ENCODE results near the gene CHIC1. TPM values are rescaled to one million over a fixed set of nuclear protein-coding genes. Genes with fewer than 3 reads are reported as not detected.
"Not testable (repeated sequence)": the region's sequence is repeated elsewhere in the genome, so short reads cannot be mapped to it uniquely, and the experiment has no call there.

Gene CHIC1
- total RNA-seq (ENCODE audit: low replicate concordance): 17.5 and 17.7 TPM in 2 replicates

GRCh38 chrX:73562984-73563737, at the start of gene CHIC1:
CHIC1 (plus strand) TSS chrX:73563197; CDS start chrX:73563285, 88 bp downstream.
- DNase-seq (ENCODE audit: low read depth): peak; percentile 65
- H3K4me3 ChIP-seq (ENCODE audit: low read depth, low read length): peak within 1 kb of the TSS; percentile 72
- TF ChIP-seq, protein P1, sequence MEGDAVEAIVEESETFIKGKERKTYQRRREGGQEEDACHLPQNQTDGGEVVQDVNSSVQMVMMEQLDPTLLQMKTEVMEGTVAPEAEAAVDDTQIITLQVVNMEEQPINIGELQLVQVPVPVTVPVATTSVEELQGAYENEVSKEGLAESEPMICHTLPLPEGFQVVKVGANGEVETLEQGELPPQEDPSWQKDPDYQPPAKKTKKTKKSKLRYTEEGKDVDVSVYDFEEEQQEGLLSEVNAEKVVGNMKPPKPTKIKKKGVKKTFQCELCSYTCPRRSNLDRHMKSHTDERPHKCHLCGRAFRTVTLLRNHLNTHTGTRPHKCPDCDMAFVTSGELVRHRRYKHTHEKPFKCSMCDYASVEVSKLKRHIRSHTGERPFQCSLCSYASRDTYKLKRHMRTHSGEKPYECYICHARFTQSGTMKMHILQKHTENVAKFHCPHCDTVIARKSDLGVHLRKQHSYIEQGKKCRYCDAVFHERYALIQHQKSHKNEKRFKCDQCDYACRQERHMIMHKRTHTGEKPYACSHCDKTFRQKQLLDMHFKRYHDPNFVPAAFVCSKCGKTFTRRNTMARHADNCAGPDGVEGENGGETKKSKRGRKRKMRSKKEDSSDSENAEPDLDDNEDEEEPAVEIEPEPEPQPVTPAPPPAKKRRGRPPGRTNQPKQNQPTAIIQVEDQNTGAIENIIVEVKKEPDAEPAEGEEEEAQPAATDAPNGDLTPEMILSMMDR (IDR thresholded peaks at IDR 0.05; ENCODE audit: insufficient read depth, low read length): no peak

GRCh38 chrX:73522823-73523222, 40.2 kb upstream of the CHIC1 start:
- not testable (repeated sequence) for H3K4me3 ChIP-seq (ENCODE audit: low read depth, low read length); DNase-seq (ENCODE audit: low read depth)

GRCh38 chrX:73524906-73525305, 38.1 kb upstream of the CHIC1 start:
- TF ChIP-seq, protein P1 (IDR thresholded peaks at IDR 0.05; ENCODE audit: insufficient read depth, low read length): no peak
- DNase-seq (ENCODE audit: low read depth): no peak
- no peak overlapping the region for H3K4me3 ChIP-seq (ENCODE audit: low read depth, low read length)

DNA sequence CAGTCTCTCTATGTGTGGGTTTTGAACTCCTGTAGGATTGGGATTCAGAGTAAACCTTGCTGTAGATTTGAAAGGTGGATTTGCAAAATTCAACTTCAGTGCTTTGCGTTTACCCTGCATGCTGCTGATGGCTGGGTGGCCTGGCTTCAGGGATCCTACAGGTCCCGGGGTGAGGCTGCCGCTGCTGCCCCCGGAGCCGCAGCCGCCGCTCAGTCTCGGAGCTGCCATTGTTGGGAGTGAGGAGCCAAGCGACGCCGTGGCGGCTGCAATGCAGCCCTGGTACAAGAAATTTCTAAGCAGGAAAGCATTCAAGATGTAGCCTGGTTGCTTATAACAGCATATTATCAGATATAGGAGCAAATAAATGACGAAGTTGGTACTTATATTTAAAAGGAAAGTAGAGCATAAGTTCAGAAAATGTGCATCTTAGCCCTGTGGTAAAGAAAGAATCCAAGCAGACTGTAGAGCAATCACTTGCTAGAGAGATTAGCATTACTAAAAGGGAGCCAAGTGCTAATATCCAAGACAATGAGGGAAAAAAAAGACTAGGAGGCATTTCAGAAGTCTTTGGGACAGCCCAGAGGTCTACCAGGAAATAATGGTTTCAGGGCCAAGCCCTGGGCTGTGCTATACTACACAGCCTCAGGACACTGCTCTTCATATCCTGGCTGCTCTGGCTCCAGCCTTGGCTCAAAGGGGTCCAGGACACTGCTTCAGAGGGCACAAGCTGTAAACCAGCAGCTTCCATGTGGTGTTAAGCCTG, 36.9 kb upstream of the CHIC1 start:
- no peak overlapping the region for H3K4me3 ChIP-seq (ENCODE audit: low read depth, low read length)
- DNase-seq (ENCODE audit: low read depth): no peak
- TF ChIP-seq, protein P1 (IDR thresholded peaks at IDR 0.05; ENCODE audit: insufficient read depth, low read length): no peak

DNA sequence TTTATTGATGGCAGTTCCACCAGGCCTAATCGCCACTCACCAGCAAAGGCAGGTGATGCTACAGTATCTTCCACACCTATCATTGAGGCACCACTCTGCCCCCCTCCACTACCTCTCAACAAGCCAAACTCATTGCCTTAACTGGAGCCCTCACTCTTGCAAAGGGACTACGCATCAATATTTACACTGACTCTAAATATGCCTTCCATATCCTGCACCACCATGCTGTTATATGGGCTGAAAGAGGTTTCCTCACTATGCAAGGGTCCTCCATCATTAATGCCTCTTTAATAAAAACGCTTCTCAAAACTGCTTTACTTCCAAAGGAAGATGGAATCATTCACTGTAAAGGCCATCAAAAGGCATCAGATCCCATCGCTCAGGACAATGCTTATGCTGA, 31.3 kb upstream of the CHIC1 start:
- not testable (repeated sequence) for DNase-seq (ENCODE audit: low read depth); H3K4me3 ChIP-seq (ENCODE audit: low read depth, low read length)

- TF ChIP-seq, protein P1 (IDR thresholded peaks at IDR 0.05; ENCODE audit: insufficient read depth, low read length): no peak
- no peak overlapping the region for H3K4me3 ChIP-seq (ENCODE audit: low read depth, low read length)
- DNase-seq (ENCODE audit: low read depth): no peak
Measured at GRCh38 chrX:73556159-73556558, 6.8 kb upstream of the CHIC1 start.

- TF ChIP-seq, protein P1 (IDR thresholded peaks at IDR 0.05; ENCODE audit: insufficient read depth, low read length): no peak
- peak; percentile 44 for DNase-seq (ENCODE audit: low read depth)
- H3K4me3 ChIP-seq (ENCODE audit: low read depth, low read length): no peak overlapping the region
Measured at GRCh38 chrX:73561801-73562200, 1.2 kb upstream of the CHIC1 start.

Data from fibroblast of the aortic adventitia (primary cell).